Stimulated activated CD4-positive, alpha-beta T cell treated with anti-CD3 and anti-CD28 coated beads, TNF-alpha, amount 100 ng/mL, for 4 hours (primary cell): ENCODE data around the gene OIT3.

Experiments used
- DNase-seq, 3 experiments: peaks; one replicate each; pipeline ENCODE4 v3.0.0-alpha.2; 2020; ENCODE audit warnings: low read depth in 3 of 3

The OIT3 gene

DNA sequence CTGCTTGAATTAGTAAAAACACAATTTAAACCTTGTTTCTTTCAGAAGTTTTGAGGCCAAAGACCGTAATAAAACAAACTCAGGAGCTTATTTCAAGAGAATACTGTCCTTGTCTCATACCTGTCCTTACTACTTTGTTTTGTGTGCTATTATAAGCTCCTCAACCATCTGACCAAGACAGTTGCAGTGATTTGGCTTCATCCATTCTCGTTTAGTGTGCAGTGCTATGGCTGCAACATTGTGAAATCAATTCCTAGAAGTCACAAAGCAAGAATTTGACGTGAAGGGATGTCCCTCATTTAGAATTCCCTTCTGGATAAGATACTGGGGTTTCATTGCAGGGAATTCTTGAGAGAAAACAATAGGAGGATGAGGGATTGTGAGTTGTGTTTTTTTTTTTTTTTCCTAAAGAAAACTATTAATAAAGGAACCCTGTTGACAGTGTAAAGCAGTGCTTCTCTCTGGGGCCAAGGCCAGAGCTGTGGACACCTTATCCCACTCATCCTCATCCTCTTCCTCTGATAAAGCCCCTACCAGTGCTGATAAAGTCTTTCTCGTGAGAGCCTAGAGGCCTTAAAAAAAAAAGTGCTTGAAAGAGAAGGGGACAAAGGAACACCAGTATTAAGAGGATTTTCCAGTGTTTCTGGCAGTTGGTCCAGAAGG lies at the start of gene OIT3:
Gene OIT3, plus strand, starts transcription at position 604 of the 663 bp plus-strand sequence. CDS start 60 bp downstream, outside the sequence.
- no peak for DNase-seq

- no peak for DNase-seq
Observed at GRCh38 chr10:72846238-72846637, 47.3 kb upstream of the OIT3 start.

DNA sequence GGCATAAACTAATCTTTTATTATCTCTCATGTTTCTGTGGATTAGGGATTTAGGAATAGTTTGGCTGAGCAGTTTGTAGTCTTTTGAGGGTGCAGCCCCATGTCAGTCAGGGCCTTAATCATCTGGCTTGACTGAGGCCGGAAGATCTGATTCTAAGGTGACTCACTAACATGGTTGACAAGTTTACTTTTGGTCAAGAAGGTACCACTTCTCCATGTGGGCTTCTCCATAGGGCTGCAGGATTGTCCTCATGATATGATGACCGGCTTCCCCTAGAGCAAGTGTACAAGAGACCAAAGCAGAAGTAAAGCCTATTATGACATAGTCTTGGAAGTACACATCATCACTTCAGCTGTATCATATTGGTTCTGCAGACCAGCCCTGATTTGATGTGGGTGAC lies 45.9 kb upstream of the OIT3 start:
- DNase-seq, result no peak

DNA sequence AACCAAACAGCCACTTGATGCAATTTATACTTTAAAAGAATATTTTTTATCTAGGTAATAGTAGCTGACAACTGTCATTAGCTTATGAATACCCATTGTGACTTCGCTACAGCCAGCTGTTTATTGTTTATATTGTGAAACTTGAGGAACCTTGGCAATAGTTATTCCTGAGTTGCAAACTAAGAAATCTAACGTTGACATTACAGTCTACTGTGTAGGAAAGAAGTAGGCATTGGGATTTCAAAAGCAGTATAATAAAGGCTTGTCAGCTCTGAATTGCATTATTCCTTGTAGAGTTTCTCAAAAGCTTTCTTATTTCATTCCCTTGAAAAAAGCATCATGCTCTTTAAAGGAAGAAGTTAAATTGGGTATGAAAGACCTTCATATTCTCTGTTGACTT lies 42.7 kb upstream of the OIT3 start:
- DNase-seq, result no peak

GRCh38 chr10:72851509-72851908 lies 42.0 kb upstream of the OIT3 start:
- DNase-seq, result no peak

- DNase-seq, result no peak
Observed at GRCh38 chr10:72852508-72852907, 41.0 kb upstream of the OIT3 start.

DNA sequence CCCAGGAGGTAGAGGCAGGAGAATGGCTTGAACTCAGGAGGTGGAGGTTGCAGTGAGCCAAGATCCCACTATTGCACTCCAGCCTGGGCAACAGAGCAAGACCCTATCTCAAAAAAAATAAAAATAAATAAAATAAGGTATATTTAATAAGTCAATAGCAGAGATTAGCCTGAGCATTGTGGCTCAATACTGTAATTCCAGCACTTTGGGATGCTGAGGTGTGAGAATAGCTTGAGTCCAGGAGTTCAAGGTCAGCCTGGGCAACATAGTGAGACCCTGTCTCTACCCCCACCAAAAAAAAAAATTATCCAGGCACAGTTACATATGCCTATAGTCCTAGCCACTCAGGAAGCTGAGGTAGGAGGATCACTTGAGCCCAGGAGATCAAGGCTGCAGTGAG lies 38.4 kb upstream of the OIT3 start:
- no peak for DNase-seq

DNA sequence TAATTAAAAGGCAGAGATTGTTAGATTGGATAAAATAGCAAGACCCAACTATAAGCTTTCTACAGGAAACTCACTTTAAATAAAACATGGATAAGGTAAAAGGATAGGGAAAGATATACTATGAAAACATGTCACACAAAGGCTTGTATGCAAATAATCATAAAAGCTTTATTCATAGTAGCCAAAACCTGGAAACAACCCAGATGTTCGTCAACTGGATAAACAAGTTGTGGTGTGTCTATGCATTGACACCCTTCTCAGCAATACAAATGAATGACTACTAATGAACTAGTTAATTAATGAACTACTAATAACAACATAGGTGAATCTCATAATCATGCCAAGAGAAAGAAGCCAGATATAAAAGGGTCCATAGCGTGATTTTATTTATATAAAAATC lies 37.7 kb upstream of the OIT3 start:
- DNase-seq, result no peak

DNA sequence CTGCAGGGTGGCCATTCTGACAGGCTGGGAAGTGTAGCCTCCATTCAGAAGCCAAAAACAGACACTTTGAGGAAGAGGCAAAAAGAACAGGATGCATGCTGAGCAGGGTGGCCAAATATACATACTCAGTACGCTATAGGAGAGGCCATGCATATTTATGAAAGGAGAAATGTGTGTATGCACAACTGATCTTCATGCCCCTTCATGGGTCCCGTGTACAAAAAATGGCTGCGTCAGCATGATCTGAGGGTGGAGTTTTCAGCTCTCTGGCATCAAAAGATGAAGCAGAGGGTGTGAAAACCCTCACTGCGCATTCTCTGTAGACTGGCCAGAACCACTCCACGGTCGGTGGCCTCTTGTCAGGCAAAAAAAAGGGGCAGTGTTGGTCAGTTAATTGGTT lies 35.5 kb upstream of the OIT3 start:
- DNase-seq, result no peak

DNA sequence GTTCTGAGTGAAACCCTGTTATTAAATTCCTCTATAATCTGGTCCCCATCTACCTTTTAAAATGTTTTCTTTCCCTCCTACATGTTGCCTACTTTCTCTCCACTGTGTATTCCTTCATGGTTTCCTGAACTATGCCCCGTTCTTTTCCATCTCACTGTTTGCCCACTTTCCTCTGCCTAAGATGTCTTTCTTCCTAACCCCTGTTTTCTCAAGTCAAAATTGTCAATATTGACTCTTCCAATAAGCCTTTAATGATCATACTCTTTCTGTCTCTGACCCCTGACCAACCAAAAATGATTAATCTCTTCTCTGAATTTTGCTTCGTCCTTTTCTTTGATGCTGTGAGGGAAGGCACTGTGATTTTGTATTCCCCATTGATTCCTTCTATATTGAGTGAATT lies 30.6 kb upstream of the OIT3 start:
- DNase-seq, result no peak

GRCh38 chr10:72875250-72876055 lies 18.1 kb upstream of the OIT3 start:
- DNase-seq, result no peak

GRCh38 chr10:72879245-72879644 lies 14.3 kb upstream of the OIT3 start:
- DNase-seq, result no peak

DNA sequence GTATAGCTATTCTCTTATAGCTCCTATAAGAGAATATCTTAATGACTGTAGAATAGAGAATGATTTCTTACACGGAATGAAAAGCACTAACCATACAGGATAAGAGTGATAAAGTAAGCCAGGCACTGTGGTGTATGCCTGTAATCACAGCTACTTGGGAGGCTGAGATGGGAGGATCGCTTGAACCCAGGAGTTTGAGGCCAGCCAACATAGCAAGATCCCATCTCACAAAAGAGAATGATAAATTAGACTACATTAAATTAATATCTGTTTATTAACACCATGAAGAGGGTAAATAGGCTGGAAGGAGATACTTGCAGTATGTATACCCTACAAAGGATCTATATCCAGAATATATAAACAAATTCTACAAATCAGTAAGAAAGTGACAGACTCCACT lies 12.2 kb upstream of the OIT3 start:
- DNase-seq, result no peak

- no peak for DNase-seq
Observed at GRCh38 chr10:72883861-72884260, 9.7 kb upstream of the OIT3 start.

- no peak for DNase-seq
Observed at GRCh38 chr10:72885953-72886352, 7.6 kb upstream of the OIT3 start.

GRCh38 chr10:72886621-72887020 lies 6.9 kb upstream of the OIT3 start:
- DNase-seq, result no peak

DNA sequence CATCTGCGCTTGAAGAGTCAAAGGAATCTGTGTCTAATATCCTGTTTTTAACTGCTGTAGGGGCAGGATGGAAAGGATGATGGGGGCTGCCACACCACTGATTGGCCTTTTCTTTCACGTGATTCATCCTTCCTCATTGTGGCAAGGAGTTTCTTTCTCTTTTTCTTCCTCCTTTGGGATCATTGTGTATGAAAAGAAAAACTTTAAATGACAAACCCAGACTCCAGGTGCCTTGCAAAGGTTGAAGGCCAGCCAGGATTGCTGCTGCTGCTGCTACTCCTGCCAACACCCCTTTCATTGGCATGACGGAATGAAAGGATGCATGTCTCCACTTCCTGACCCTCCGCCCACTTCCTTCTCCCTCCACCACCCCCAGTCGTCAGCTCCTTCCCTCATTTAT lies 6.5 kb upstream of the OIT3 start:
- DNase-seq, result no peak

GRCh38 chr10:72888151-72888638 lies 5.3 kb upstream of the OIT3 start:
- no peak for DNase-seq

GRCh38 chr10:72889391-72889831 lies 4.1 kb upstream of the OIT3 start:
- no peak for DNase-seq

DNA sequence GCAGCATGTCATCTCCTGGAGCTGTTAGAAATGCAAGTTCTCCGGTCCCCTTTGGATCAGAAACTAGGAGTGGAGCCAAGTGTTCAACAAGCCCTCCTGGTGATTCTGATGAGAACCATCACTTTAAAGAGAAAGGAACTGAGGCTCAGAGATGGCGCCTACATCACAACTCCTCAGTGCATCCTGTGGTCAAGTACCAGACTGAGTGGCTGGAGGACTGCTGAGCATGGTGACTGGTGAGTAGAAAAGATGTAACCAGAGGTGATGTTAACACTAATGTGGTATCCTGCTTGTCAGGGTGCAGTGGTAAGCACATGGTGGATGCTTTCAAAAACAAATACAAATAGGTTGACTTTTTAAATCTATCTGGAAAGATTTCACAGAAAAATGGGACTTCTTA lies 3.5 kb upstream of the OIT3 start:
- no peak for DNase-seq

DNA sequence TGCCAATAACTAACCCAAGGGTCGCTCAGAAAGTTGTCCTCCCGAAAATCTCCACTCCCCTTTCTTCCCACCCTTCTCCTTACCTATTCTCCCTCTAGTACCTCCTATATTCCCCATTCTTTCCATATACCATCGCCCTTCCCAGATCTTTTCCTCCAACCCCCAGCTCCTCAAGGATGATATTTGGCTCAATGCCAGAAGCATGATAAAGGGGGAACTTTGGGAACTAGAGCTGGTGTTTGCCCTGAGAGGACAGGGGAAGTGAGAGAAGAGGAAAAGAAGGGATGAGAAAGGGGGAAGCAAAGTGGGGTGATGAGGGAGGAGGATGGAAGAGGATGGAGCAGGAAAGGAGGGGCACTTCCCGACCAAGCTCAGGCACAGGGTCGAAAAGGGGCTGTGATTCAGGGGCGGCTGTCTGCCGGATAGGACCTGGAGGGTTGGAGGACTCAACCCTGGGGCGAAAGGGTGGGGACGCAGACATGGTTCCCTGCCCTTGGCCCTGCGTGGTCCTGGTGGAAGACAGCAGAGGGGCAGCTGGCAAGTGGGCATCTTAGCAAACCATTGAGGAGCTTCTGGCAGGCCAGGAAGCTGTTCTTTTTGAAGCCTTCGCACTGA lies 1.8 kb downstream of the OIT3 start:
- DNase-seq, result no peak

DNA sequence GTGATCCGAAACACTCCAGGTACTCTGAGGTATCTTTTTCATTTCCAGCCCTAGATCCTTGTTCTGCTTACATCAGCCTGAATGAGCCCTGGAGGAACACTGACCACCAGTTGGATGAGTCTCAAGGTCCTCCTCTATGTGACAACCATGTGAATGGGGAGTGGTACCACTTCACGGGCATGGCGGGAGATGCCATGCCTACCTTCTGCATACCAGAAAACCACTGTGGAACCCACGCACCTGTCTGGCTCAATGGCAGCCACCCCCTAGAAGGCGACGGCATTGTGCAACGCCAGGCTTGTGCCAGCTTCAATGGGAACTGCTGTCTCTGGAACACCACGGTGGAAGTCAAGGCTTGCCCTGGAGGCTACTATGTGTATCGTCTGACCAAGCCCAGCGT lies 5.1 kb downstream of the OIT3 start:
- DNase-seq, result no peak

- no peak for DNase-seq
Observed at GRCh38 chr10:72899545-72899944, 6.0 kb downstream of the OIT3 start.
